ENCODE data around the gene SLC9B1.

SLC9B1 gene

DNA sequence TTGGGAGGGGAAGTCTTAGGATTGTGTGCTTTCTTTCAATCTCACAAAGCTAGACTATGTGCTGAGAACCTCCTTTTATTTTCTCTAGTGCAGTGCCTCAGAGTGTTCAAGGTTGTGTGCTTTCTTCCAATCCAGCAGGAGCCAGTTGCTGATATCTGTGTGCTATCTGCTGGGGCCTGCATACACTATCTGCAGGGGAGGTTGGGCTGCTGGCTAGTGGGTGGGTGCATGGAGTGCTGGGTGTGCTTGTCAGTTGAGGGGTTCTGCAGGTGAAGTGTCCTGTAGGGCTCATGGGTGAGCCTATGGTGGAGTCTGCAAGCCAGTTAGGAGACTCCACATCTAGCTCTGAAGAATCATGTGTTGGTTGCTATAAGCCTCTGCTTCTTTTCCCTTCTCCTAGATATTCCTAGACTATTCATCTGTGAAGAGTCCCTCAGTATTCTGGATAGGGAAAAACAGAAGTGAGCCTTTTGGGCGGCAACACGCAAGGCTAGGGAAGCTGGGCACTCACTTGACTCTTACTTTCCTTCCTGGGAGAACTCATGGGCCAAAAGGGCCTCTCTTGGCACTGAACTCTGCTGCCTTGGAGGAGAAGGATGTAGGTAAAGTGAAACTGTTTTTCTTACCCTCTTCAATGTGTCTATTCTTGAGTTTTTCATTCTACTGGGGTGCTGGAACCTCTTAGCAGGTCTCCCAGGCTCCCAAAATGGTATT, 158.7 kb downstream of the SLC9B1 start:
- POLR2A ChIA-PET: no interaction called here
- DNase-seq (ENCODE audit: low read depth, low spot score): no peak
- no peak overlapping the region for H3K4me3 ChIP-seq (ENCODE audit: low read depth, low read length)
- CTCF ChIA-PET: no interaction called here
- TF ChIP-seq, protein P1, sequence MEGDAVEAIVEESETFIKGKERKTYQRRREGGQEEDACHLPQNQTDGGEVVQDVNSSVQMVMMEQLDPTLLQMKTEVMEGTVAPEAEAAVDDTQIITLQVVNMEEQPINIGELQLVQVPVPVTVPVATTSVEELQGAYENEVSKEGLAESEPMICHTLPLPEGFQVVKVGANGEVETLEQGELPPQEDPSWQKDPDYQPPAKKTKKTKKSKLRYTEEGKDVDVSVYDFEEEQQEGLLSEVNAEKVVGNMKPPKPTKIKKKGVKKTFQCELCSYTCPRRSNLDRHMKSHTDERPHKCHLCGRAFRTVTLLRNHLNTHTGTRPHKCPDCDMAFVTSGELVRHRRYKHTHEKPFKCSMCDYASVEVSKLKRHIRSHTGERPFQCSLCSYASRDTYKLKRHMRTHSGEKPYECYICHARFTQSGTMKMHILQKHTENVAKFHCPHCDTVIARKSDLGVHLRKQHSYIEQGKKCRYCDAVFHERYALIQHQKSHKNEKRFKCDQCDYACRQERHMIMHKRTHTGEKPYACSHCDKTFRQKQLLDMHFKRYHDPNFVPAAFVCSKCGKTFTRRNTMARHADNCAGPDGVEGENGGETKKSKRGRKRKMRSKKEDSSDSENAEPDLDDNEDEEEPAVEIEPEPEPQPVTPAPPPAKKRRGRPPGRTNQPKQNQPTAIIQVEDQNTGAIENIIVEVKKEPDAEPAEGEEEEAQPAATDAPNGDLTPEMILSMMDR (IDR thresholded peaks at IDR 0.05; ENCODE audit: insufficient read depth, low read length, missing control alignments): no peak

DNA sequence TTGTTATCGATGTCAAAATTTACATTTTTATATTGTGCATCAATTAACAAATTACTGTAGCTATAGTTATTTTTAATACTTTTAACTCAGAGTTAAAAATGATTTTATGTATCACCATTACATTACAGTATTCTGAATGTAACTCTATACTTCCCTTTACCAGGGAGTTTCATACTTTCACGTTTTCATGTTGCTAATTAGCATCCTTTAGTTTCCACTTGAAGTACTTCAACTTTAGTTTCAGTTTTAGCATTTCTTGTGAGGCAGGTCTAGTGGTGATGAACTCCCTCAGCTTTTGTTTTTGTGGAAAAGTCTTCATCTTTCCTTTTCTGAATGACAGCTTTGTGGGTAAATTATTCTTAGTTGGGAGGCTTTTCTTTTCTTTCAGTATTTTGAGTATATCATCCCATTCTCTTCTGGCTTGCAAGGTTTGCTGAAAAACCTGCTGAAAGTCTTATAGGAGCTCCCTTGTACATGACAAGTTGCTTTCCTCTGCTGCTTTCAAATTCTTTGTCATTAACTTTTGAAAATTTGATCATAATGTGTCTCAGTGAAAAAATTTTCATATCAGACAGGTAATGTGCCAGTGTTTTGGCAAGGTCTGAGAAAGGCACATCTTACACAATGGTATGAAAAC, 160.6 kb downstream of the SLC9B1 start:
- ChIA-PET POLR2A (no interaction called here), CTCF (no interaction called here)
- DNase-seq (ENCODE audit: low read depth, low spot score): no peak
- H3K4me3 ChIP-seq (ENCODE audit: low read depth, low read length): no peak overlapping the region
- TF ChIP-seq, protein P1 (IDR thresholded peaks at IDR 0.05; ENCODE audit: insufficient read depth, low read length, missing control alignments): no peak

All from AG04449 (cell line).